ENCODE measurements around the gene YTHDC2. TPM values are rescaled to one million over a fixed set of nuclear protein-coding genes. Genes with fewer than 3 reads are reported as not detected.
A peak's percentile ranks its signal among the peaks of the same experiment; 100 is the strongest.
"Not testable (repeated sequence)": the region's sequence is repeated elsewhere in the genome, so short reads cannot be mapped to it uniquely, and the experiment has no call there.

The YTHDC2 gene
- total RNA-seq, 6 experiments from 2014 or later = 13.0 to 17.6 (median 15.9) TPM

DNA sequence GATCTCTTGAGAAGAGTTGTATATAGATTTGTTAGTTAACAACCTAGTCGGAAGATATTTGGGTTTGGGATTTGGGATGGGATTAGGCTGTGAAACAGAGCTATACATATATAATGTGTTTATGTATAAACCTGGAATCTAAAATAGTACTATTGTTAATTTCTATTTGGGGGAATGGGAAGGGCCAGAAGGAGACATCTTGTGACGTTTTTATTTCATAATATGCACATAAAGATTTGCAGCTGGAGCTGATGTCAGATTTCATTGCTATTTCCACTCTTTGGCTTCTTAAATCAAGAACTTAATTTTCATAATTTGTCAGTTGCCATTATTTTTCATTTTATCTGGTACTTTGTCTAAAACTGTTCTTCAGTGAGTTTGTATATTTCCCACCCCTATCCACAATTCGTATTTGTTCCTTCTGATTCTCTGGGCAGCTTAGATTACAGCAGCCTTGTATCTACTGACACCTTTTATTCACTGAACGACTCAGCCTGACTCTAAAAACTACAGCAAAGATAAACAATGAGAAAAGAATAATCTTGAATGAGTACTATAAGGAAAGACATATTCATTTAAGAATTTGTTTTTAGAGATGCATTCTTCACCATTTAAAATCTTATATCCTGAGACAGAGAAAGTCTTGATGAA, 86.9 kb downstream of the YTHDC2 start:
- H3K4me3 Mint-ChIP-seq = no peak overlapping the region
- H3K9me3 Mint-ChIP-seq = no peaks in the 10 kb centered on the region
- TF ChIP-seq, protein P1, sequence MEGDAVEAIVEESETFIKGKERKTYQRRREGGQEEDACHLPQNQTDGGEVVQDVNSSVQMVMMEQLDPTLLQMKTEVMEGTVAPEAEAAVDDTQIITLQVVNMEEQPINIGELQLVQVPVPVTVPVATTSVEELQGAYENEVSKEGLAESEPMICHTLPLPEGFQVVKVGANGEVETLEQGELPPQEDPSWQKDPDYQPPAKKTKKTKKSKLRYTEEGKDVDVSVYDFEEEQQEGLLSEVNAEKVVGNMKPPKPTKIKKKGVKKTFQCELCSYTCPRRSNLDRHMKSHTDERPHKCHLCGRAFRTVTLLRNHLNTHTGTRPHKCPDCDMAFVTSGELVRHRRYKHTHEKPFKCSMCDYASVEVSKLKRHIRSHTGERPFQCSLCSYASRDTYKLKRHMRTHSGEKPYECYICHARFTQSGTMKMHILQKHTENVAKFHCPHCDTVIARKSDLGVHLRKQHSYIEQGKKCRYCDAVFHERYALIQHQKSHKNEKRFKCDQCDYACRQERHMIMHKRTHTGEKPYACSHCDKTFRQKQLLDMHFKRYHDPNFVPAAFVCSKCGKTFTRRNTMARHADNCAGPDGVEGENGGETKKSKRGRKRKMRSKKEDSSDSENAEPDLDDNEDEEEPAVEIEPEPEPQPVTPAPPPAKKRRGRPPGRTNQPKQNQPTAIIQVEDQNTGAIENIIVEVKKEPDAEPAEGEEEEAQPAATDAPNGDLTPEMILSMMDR (IDR thresholded peaks at IDR 0.05) = no peak
- peaks cover 5% of the 10 kb centered on the region; the same call in 1 of the 2 replicates for H3K36me3 Mint-ChIP-seq (ENCODE audit: low read depth)
- H3K27ac Mint-ChIP-seq = no peak overlapping the region
- no peak for DNase-seq
- no peaks in the 10 kb centered on the region; the same call in 1 of the 2 replicates for H3K27me3 Mint-ChIP-seq (ENCODE audit: insufficient read depth)
- H3K4me1 Mint-ChIP-seq (ENCODE audit: low read depth) = no peaks in the 10 kb centered on the region

DNA sequence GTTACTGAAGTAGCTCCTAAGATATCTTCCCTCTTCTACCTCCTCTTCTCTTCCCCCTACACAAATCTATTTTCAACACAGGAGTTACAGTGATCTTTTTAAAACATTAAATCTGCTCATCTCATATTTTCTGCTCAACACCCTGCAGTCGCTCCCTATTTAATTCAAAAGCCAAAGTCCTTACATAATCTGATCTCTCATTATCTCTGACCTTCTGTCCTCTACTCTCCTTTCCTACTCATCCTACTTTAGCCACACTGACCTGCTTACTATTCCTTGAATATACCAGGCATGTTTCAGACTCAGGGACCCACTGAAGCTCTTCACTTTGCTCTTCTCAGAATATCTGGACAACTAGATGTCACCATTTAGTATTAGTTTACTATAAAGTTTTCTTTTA, 87.9 kb downstream of the YTHDC2 start:
- no peak for DNase-seq
- Mint-ChIP-seq H3K4me3 (no peak overlapping the region), H3K4me1 (ENCODE audit: low read depth) (peaks cover 6% of the 10 kb centered on the region), H3K9me3 (no peaks in the 10 kb centered on the region), H3K36me3 (ENCODE audit: low read depth) (peaks cover 5% of the 10 kb centered on the region; the same call in 1 of the 2 replicates), H3K27me3 (ENCODE audit: insufficient read depth) (no peaks in the 10 kb centered on the region; the same call in 1 of the 2 replicates), H3K27ac (no peak overlapping the region)
- TF ChIP-seq, protein P1 (IDR thresholded peaks at IDR 0.05) = no peak

DNA sequence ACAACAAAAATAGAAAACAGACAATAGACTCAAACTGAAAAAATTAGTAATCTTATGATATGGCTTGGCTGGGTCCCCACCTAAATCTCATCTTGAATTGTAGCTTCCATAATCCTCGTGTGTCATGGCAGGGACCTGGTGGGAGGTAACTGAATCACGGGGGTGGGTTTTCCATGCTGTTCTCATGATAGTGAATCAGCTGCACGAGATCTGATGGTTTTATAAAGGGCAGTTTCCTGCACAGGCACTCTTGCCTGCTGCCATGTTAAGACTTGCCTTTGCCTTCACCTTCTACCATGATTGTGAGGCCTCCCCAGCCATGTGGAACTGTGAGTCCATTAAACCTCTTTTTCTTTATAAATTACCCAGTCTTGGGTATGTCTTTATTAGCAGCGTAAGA, 89.8 kb downstream of the YTHDC2 start:
- not testable (repeated sequence) for H3K9me3 Mint-ChIP-seq; DNase-seq; H3K27ac Mint-ChIP-seq; H3K36me3 Mint-ChIP-seq (ENCODE audit: low read depth); H3K27me3 Mint-ChIP-seq (ENCODE audit: insufficient read depth); H3K4me3 Mint-ChIP-seq
- H3K4me1 Mint-ChIP-seq (ENCODE audit: low read depth) = peaks cover 17% of the 10 kb centered on the region

DNA sequence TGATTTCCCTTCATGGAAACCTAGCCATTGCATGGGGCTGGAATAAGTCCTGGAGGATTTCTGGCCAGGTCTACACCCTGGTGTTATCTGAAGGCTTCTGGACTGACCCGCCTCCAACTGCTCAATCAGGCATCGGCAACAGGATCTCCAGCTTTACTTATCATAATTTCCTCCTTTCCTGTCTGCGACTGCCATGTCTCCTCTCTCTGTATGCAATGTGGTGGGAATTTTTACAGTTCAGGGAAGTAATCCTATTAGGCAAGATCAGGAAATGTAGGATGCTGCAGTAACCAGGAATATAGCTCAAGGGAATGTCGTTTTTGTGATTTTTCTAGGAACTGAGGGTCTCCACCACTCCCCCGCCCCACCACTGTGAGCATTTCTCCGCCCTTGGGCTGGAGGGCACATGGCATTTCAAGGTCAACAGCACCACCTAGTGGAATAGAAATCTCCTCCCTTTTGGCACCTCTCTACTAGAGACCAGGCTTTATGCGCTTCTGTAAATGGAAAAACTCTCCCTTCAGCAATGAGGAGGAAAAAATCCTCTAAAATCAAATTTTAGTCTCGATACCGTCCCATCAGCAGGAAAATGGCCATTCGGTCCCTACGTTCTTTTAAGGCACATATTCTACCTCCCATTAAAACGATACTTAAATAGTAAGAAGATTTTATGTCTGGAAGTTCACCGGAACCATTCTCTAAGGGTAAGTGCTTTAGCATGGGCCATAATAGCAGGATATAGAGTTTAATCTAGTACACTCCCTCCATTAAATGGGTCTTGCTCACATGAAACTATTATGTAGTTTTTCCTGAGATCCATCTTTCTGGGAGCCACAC, 93.0 kb downstream of the YTHDC2 start:
- Mint-ChIP-seq H3K9me3 (peaks cover 4% of the 10 kb centered on the region; the same call in 1 of the 2 replicates), H3K27me3 (ENCODE audit: insufficient read depth) (no peaks in the 10 kb centered on the region; the same call in 1 of the 2 replicates), H3K4me3 (peak overlapping the region; percentile 68), H3K27ac (no peak overlapping the region), H3K4me1 (ENCODE audit: low read depth) (peaks cover 20% of the 10 kb centered on the region), H3K36me3 (ENCODE audit: low read depth) (no peaks in the 10 kb centered on the region)
- TF ChIP-seq, protein P1 (IDR thresholded peaks at IDR 0.05) = peak; percentile 92
- peak; percentile 43 for DNase-seq

DNA sequence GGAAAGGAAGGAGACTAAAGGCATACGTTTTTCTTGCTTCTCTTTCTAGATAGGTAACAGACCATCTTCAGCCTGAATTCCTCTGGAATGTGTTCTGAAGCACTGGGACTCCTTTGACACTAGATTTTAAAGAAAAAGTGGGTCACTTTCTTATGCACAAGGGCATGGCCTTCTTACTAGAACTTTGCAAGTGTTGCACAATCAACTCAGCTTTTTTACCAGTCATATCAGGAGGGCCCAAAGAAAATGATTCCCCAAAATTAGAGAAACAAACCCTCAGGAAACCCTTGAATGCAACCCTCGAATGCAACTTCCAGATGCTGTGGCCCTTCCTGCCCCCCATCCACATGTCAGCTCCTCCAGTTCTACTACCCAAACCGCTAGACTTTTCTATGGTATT, 93.9 kb downstream of the YTHDC2 start:
- H3K27me3 Mint-ChIP-seq (ENCODE audit: insufficient read depth) = no peaks in the 10 kb centered on the region; the same call in 1 of the 2 replicates
- DNase-seq = no peak
- TF ChIP-seq, protein P1 (IDR thresholded peaks at IDR 0.05) = no peak
- H3K4me1 Mint-ChIP-seq (ENCODE audit: low read depth) = peaks cover 20% of the 10 kb centered on the region
- no peak overlapping the region for H3K4me3 Mint-ChIP-seq
- no peak overlapping the region for H3K27ac Mint-ChIP-seq
- H3K36me3 Mint-ChIP-seq (ENCODE audit: low read depth) = no peaks in the 10 kb centered on the region
- H3K9me3 Mint-ChIP-seq = peaks cover 4% of the 10 kb centered on the region; the same call in 1 of the 2 replicates

All from HFFc6 (cell line).